DMS114 treated with DMSO at 0.1 percent for 48 hours (cell line): ENCODE data around the gene ADAMTS18.

Source experiments
- DNase-seq: peaks from one replicate; lab custom pipeline; 2025; ENCODE audit not compliant: unreplicated experiment; lab: John Stamatoyannopoulos, UW

The ADAMTS18 gene

DNA sequence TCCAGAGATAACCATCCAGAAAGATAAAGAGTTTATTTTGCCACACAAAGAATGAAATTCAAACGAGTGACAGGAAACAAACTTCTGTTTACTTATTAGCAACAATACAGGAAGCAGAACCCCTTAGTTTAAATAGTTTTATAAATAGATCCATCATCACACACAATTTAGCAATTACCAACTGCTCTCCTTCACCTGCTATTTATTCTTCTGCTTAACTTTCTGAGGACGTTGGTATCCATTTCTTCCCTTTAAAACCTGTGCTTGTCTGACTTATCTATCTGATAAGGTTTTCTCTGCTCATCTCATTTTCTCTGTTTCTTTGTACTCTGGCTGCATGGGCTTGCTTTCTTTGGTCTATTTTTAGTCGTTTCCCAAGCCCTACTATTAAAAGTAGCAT is 4.3 kb upstream of the ADAMTS18 start:
- no peak for DNase-seq

DNA sequence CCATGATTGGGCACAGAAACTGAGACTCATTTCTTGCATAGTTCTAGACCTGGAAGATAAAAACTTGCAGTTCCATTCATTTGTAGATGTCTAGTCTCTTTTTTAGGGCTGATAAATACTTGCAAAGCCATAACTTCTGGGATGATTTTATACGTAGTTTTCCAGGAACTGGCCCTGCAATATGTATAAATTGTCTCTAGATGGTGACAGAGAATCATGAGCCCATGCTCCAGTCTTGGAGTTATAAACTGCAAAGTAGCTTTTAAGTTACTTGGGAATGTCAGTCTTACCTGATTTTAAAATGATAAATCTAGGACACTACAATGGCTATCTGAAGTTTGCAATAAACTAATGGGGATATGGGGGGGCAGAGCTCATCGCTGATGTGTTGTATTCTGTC is 3.0 kb upstream of the ADAMTS18 start:
- DNase-seq, result peak; percentile 22

DNA sequence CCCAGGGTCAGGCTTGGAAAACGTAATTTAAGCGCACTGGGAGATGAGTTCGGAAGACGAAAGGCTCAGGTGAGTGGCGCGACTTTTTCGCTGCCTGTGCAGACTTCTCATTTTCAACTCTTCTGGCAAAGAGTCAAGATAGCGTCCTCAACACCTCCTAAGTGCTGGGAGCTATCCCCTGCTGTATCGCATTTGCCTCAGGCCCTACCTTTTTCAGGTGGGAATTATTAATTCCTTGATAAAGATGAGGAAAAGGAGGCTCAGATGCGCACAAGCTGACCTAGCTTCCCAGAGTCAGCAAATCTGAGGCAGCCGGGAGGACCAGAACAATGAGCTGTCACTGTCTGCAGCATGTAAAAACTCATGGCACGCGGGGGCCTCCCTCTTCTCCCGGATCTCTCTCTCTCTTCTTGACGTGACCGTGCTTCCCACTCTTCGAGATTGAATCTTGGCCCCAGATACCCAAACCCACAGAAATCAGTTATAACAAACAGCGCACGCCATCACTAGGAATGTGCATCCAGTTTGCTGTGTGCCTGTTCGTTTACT is 512 bp upstream of the ADAMTS18 start:
- no peak for DNase-seq

DNA sequence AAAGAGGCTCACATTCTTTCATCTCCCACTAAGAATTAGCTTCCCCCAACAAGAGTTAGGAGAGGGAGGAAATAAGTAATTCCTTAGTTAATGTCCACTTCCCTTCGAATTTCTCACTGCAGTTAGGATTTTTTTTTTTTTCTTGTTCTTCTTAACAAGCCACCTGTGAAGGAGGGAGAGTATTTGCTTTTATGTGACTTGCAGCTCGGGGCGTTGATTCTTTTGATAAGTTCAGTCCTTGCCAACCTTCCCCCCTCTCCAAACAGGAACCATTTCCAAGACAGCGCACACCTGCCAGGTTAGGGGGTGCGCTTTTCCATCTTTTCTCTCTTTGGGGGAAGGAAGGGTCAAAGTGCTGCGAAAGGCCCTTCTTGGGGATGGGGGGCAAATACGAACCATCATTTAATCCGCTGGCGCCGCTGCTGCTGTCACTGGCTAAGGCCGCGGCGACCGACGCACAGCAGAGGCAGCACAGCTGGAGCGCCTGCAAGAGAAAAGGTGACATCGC is 758 bp downstream of the ADAMTS18 start:
- no peak for DNase-seq

DNA sequence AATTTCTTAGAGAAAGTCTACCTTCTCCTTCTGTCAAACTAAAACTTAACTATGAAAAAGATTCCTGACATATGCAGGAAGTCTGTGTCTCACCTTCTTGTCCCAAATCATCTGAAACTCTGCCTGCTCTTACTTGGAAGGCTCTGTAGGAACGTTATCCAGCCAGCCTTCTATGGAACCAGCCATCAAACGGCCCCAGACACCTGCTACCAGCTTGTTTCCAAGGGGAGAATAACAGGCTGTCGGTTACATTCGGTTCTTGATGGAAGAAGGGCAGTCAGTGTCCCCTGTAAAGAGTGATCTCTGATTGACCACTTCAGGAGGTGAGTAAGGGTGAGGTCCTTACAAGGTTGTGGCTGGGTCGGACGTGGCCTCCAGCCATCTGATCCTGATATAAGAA is 1.7 kb downstream of the ADAMTS18 start:
- DNase-seq, result no peak

DNA sequence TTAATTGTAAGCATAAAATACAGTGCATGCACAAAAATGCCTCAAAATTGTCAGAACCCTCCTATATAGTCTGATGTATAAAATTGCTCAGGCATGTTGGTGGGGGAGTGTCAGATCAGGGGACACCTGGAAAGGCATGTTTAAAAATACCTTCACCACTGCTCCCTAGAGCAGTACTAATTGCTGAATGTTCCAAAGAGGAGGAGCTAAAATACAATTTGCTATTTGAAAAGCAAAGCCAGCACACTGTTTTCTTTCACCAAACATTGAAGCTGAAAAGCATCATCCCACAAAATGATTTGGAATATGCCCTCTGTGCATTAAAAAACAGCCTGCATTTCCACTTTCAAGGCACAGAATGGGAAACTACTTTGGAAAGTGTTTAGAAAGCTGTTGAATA is 2.6 kb downstream of the ADAMTS18 start:
- DNase-seq, result no peak

DNA sequence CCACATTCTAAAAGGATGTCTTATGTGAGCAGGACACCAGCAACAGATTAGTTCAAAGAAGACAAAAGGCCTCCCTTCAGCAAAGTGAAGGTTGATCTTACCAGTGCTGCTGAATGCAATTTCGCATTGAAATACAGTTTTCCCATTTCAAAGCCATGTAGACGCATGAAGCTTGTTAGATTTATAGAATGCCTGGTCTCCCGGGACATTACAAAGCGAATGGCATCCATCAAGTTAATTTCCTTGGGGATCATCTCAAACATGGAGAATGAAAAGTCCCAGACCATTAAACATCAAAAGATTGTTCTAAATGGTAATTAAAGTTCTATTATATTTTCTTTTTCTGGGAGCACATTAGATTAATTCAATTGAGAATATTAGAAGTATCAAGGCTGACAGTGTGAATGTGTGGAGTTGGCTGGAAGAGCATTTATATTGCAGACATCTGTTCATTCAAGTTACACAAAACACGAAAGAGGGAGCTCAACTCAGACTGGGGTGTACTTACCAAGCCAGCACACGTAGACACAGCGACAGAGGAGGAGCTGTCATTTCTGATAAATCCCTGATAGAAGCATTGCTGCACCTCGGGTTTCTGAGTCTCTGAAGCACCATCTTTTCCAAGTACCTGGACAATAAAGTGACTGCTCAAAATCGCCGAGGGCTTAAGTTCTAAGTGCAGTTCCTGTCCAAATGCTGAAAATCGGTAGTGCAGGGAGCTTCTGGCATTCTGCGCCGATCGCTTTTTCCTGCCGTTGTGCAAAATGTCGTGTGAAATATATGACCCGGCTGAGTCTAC is 3.8 kb downstream of the ADAMTS18 start:
- DNase-seq, result no peak

DNA sequence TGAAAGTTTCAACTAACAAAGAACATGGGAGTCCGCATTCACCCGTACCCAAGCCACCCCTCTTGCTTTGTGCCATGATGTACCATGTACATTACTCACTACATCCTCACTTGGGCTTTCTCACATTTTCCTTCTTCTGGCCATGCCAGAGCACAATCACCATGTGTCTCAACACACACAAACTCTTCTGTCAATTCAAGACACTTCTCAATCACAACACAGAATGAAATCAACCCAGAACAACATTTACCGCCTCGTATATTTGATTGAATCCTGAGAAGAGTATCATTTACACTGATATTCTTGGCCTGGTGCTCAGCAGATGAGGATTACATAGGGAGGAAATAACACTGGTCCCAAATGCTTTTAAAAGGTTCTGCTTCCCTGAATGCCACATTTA is 4.5 kb downstream of the ADAMTS18 start:
- DNase-seq, result no peak

DNA sequence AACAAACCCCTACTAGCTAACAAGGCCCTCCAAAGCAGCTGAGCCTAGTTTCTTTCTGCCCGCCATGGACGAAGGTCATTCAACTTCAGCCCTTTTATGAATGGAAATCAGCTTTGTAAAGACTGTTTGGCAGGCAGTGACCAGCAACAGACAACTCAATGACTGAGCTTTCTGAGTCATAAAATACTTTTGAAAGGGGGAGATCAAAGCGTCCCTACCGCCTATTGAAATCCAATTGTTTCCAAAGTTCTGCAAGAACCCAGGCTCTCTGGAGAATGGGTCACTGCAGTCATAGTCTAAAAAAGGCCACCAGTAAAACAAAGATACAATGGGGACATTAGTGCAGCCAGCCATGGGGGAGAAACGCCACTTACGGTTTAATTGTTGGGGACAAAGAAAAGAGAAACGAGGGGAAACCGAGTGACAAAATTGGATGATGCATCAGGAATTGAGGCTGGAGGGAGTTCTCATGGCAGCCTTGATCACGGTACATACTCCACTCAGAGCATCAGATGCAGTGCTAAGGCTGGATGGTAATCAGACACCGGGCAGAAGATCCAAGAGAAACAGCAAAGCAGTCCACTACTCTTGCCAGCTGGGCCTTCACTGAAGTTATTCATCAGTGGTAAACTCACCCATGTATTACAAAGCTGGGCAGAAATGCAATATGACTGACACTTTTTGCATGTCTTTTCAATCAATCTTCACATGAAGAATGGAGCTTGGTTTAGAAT is 9.8 kb downstream of the ADAMTS18 start:
- no peak for DNase-seq

DNA sequence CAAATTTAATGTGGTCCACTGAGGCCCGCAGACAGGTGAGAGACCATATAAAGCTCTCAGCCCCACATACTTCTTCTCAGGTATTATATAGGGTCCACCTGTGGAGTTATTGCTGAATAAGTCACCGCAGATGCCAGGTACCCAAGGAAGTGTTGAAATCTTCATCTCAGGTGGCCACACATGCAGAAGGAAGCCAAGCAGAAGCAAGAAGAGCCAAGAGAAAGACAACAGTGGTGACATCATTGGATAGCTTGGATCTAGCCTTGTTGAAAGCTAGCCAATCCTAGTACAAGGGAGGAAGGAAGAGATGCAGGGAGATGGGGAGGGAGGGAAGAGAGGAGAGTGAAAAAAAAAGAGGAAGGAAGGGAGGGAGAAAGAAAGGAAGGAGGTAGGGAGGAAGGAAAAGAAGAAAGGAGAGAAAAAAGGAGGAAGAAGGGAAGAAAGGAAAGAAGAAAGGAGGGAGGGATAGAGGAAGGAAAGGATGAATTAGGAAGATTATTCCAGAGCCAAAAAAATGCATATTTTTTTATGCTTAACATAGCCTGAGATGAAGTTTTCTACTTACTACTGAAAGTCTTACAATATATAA is 12.5 kb downstream of the ADAMTS18 start:
- no peak for DNase-seq

DNA sequence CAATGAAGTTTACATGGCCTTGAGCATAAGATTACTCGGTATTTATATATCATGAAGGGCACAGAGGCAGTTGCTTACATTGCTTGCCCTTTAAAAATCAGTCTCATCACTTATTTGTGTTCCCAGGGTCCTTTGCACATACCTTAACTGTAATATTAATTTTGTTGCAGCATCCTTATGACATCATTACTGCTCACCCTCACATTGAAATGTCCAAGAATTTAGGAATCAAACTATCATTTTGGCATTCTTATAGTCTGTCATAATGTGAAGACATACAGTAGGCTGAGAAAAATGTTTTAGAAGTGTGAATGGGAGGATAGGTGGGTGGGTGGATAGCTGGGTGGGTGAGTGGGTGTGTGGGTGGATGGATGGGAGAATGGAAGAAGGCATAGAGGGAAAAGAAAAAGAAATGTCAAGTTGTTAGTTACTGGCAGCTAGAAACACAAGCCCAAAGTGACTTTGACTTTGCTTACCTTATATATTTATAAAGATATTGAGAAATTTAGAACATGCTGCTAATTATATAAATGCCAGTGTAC is 17.8 kb downstream of the ADAMTS18 start:
- DNase-seq, result no peak

DNA sequence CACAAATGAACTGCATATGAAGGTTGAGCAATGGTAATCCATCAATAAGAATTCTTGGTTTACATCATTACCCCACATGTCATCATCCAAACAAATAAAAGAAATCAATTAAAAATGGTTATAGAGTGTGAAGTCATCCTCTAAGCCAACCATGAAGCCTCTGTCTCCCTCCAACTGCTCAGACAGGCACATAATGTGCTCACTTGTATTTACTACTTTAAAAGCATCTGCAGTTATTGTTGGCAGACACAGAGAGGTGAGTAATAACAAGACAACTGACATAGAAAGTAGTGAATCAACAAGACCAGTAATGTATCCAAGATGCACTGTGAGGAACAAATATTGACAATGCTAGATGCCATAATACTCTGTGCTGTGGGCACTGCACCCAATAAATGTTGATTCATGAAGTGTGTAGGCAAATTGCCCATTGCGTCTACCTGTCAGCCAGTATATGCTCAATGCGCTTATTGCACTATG is 20.0 kb downstream of the ADAMTS18 start:
- no peak for DNase-seq

DNA sequence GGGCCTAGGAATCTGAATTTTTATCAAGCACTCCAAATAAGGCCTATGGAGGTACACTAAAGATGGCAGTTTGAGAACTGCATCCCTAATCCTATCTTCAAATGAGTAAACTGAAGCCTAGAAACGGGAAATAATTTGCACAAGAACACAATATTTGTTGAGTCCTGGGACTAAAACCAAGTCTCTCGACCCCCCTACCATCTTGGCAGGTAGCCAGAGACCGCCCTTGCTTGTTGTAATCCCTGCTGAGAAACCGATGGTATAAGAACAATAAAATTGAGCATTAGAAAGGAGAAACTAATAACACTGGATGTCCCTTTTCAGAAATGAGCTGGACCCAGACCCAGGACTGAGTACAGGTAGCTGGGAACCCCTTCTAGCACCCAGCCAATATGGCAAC is 24.4 kb downstream of the ADAMTS18 start:
- DNase-seq, result no peak

DNA sequence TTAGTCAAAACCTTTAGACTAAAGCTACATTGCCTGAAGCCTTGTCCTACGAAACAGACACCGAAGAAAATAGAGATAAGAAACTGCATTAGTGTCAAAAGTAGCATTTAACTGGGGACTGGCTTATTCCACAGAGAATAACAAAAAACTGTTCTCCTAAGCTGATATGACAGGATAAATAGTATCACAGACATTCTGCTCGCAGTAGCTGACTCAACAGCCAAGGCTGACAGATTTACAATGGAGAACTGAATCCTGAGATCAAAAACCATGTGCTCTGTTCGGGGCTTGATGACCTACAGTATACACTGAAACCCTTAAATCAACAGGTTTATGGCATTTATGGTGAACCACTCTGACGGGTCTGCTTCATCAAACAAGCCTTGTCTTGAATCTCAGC is 25.5 kb downstream of the ADAMTS18 start:
- DNase-seq, result no peak

DNA sequence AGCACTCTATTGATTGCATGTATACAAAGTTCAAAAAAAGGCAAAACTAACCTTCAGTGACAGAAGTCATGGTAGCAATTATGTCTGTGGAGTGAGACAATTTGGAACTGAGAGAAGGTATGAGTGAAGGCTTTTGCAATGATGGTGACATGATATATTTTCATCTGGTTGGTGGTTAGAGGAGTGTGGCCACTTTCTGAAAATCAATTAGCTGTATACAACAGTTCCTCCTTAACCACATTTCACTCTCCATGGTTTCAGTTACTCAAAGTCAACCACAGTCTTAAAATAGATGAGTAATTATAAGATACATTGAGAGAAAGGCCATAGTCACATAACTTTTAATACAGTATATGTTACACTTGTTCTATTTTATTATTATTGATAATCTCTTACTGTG is 26.2 kb downstream of the ADAMTS18 start:
- DNase-seq, result no peak

DNA sequence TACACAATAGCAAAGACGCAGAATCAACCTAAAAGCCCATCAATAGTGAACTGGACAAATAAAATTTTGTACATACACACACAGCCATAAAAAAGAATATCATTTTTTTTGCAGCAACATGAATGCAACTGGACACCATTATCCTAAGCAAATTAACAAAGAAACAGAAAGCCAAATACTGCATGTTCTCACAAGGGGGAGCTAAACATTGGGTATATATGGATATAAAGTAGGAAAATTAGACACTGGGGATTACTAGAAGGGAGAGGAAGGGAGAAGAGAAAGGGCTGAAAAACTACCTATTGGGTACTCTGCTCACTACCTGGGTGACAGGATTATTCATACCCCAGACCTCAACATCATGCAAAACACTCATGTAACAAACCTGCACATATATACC is 28.2 kb downstream of the ADAMTS18 start:
- peak; percentile 9 for DNase-seq

DNA sequence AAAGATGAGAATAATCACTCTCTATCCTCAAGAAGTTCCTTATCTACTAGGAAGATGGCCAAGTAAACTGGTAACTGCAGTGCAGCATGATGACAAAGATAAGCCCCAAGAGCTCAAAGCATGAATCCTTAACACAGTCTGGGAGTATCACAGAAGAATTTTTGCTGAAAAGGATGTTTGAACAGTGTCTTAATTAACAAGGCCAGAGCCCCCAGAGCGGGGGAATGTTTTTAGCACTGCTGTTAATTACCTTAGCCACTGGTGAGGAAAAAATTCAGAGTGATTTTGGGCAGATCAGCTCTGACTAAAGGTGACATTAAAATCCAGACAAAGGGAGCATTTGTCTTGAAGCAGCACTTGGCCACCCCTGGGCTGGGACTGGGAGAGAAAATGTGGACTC is 30.1 kb downstream of the ADAMTS18 start:
- no peak for DNase-seq

DNA sequence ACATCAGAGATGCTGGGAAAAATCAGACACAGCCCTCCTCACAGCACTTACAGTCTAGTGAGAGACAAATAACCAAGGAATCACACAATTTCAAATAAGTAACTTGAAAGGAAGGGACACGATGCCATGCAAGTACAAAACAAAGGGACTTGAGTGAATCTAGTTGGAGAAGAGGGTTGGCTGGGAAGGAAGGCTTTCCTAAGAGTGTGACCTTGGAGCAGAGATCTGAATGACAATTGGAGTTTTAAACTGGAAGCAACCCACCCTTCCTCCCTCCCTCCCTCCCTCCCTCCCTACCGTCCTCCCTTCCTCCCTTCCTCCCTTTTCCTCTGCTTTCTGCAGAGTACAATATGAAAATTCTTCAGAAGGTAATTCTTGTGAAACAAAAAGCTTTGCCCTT is 31.1 kb downstream of the ADAMTS18 start:
- DNase-seq, result no peak

DNA sequence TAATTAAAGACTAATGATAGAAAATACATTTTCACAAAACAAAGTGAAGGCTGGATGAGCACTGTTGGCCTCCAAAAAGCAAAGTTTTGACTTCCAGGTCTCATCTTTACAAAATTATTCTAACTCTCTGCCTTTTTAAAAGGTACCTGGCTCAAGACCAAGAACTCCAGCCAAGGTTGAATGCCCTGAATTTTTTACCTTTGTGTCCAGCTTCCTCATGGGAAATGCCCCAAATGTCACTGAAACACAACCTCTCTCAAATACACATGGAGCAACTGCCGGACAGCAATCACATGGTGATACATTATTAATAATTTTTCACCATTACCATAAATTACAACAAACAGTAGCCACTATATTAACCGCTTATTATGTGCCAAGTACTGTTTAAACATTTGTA is 32.2 kb downstream of the ADAMTS18 start:
- DNase-seq, result no peak

DNA sequence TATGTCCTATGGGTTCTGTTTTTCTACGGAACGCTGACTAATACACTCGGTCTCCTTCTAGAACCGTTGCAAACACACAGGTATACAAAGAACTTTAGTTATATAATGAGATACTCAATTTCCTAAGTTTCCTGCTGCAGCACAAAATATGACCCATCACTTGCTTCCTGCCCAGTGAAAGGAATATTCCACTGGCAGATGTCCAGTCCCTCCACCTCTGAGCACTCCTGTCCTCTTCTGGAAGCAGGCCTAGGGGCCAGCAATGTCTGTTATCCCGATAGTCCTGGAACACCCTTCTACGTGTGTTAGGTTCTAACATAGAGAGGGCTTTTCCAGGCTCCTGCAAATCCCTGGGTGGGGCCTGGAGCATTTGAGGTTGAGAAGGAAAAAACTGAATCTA is 32.7 kb downstream of the ADAMTS18 start:
- DNase-seq, result no peak

DNA sequence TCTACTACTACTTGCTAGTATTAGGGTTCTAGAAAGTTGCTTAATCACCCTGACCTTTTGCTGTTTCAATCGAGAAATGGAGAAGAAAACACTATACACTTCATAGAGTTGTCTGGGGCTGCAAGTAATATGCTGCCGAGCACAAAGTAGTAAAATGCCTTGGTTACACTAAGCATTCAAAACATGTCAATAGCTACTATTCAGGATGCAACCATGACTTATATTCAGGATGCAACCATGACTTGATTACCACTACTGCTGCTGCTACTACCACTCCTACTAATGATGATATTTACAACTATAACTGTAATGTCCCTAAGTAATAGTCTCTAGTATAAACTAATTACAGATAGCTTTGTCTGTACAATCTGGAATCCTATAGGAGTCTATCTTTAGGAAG is 35.3 kb downstream of the ADAMTS18 start:
- no peak for DNase-seq
